GM12801 (cell line): ENCODE results near the gene KRTAP10-6.

ENCODE experiments used
- TF ChIP-seq, protein P1 (sequence below): IDR thresholded peaks from one replicate; pipeline ENCODE4 v1.5.1; 2011; ENCODE audit warnings: control low read depth; ENCODE audit not compliant: insufficient read length; ENCODE audit errors: extremely low read depth

Gene KRTAP10-6, protein sequence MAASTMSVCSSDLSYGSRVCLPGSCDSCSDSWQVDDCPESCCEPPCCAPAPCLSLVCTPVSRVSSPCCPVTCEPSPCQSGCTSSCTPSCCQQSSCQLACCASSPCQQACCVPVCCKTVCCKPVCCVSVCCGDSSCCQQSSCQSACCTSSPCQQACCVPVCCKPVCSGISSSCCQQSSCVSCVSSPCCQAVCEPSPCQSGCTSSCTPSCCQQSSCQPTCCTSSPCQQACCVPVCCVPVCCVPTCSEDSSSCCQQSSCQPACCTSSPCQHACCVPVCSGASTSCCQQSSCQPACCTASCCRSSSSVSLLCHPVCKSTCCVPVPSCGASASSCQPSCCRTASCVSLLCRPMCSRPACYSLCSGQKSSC

DNA sequence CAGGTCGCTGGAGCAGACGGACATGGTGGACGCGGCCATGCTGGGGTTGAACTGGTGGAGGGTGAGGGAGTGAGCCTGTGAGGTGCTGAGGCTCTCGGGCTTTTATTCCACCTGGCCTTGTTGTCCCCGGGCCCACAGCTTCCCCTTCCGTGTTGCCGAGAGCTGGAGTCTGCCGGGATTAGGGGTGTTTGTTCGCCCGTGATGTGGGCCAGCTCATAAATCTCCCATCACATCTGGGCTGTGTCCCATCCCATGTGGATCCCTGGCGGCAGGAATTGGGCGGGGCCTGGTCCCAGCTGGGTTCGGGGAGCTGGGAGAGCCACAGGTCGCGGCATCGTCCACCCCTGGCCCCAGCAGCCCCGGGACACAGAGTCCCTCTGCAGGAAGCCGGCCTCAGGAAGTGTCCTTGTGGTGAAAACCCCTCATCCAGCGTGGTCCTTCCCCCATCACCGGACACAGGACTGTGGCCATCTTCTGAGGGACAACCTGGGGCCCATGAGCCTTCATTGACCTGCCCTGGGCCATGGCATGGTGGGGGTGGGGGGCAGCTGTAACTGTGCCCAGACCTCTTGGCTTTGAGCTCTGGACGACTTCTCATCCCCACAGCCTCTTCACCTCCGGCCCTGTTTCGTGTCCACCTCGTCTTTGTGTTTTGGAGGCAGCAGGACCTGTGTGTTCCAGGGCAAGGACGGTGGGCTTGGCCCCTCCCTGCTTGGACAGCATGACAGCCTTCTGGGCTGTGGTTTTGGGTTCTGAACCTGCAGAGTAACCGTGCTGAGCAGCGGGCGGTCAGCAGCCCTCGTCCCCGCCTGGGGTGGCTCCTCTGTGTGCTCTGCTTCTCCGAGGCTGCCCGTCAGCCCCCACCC is at the start of gene KRTAP10-6:
TSS of gene KRTAP10-6 (minus strand) at position 60 of the 866 bp plus-strand sequence. CDS start at position 39, 21 bp downstream.
- TF ChIP-seq, protein P1, sequence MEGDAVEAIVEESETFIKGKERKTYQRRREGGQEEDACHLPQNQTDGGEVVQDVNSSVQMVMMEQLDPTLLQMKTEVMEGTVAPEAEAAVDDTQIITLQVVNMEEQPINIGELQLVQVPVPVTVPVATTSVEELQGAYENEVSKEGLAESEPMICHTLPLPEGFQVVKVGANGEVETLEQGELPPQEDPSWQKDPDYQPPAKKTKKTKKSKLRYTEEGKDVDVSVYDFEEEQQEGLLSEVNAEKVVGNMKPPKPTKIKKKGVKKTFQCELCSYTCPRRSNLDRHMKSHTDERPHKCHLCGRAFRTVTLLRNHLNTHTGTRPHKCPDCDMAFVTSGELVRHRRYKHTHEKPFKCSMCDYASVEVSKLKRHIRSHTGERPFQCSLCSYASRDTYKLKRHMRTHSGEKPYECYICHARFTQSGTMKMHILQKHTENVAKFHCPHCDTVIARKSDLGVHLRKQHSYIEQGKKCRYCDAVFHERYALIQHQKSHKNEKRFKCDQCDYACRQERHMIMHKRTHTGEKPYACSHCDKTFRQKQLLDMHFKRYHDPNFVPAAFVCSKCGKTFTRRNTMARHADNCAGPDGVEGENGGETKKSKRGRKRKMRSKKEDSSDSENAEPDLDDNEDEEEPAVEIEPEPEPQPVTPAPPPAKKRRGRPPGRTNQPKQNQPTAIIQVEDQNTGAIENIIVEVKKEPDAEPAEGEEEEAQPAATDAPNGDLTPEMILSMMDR = no peak

DNA sequence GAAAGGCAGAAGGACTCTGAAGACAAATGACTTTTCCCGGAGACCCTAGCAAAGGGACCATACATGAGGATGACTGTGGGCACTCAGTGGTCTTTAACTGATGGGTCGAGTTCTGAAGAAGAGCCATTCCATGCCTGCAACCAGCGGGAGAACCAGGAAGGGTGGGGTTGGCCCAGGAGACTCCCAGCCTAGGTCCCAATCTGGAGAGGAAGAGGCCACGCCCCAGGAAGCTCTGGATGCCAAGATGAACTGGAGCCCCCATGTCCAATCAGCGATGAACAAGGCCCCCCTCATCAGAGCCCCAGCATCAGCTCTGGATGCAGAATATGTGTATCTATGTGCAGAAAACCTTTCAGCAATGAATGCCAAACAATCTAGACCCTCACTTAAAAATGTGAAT is 48.5 kb upstream of the KRTAP10-6 start:
- TF ChIP-seq, protein P1 = no peak

DNA sequence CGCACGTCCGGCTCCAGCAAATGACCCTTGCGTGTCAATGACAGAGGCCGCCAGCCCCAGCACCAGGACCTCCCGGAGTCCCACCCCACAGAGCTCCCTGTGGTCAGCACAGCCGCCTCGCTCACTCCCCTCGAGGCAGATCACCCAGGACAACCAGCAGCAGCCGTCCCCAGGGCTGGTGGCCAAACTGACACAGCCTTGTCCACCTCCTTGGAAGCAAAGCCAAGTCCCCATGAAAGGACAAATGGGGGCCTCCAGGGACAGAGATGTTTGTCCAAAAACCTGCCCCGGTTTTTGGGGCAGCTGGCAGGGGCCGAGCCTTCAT is 47.0 kb upstream of the KRTAP10-6 start:
- TF ChIP-seq, protein P1 = no peak

DNA sequence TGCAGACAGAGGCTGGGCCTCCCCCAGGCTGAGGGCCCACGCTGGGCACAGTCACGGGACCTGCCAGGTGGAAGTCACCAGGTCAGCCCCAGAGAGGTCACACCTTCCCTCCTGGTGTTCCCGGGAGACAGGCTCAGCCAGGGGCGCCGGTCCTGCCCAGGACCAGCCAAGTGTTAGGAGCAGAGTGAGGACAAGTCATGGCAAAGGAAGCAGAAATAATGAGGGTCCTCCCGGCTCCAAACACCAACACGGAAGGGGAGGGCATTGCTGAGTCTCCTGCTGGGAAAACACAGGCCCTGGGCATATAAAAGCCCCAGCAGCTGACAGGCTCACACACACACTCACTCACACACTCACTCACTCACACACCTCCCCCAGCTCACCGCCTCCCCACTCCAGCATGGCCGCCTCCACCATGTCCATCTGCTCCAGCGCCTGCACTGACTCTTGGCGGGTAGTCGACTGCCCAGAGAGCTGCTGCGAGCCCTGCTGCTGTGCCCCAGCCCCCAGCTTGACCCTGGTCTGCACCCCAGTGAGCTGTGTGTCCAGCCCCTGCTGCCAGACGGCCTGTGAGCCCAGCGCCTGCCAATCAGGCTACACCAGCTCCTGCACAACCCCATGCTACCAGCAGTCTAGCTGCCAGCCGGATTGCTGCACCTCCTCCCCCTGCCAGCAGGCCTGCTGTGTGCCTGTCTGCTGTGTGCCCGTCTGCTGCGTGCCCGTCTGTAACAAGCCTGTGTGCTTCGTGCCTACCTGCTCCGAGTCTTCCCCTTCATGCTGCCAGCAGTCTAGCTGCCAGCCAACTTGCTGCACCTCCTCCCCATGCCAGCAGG is 44.9 kb upstream of the KRTAP10-6 start, which contains the start of gene KRTAP10-10:
TSS of gene KRTAP10-10 (plus strand) at position 339 of the 833 bp plus-strand sequence. CDS start at position 401, 62 bp downstream.
- TF ChIP-seq, protein P1 = no peak

DNA sequence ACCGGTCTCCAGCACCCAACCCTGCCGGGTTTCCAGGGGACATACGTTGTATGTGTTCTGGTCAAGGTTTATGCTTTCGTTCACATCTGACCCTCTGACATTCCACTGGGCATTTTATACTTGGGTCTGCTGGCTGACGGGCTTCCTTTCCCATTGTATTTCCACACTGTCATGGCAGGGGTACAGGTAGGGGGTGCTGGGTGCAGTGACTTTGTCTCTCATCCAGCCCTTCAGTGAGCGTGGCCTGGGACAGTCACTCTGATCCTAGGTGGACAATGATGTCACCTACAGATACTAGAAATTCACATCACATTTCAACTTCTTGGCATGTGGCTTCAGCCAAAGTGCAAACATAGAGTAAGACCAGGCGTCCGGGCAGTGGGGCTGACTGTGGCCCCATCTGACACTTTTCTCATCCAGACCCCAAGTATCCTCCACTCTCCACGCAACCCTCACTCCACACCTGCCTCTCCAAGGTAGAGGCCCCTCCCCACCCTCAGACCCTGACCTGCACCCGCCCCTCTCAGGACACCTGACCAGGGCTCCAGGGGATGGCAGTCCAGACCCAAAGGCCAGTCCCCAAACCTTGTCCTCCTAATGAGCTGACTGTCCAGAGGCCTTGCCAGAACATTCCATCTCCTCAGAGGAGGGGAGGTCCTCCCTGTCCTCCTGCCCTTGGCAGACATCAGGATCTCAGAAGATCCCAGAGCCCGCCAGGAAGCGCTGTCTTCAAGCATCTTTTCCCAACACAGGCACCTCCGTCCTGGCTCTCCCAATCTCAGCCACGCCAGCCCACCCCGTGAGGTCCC is 44.1 kb upstream of the KRTAP10-6 start:
- TF ChIP-seq, protein P1 = no peak

DNA sequence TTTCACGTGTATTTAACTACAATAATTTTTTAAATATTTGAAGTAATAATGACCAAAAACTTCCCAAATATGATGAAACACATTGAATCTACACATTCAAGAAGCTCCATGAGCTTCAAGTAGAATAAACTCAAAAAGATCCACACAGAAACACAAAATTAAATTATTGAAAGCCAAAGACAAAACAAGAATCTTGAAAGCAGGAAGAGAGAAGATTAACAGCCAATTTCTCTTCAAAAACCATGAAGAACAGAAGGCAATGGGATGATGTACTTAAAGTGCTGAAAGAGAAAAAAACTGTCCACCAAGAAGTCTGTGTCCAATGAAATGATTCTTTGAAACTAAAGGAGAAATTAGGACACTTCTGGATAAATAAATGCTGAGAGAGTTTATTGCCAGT is 39.8 kb upstream of the KRTAP10-6 start:
- TF ChIP-seq, protein P1 = no peak
